Neuron (in vitro differentiated cells): ENCODE results near the gene CATSPER3.

Source experiments
- H2AFZ ChIP-seq: one replicate; pipeline ENCODE4 v1.6.1; 2013; ENCODE audit warnings: low read depth, mild to moderate bottlenecking, inconsistent platforms, low read length, moderate library complexity
- H3K27me3 ChIP-seq: one replicate; pipeline ENCODE4 v1.6.1; 2013; ENCODE audit warnings: low read length; ENCODE audit not compliant: insufficient read depth
- H3K36me3 ChIP-seq: one replicate; pipeline ENCODE4 v1.6.1; 2013; ENCODE audit warnings: low read length; ENCODE audit not compliant: insufficient read depth
- H3K4me1 ChIP-seq: one replicate; pipeline ENCODE4 v1.6.1; 2013; ENCODE audit warnings: low read length; ENCODE audit not compliant: insufficient read depth
- H3K4me3 ChIP-seq: 2 replicates; pipeline ENCODE4 v1.5.1; 2013; ENCODE audit warnings: mild to moderate bottlenecking, low read length, moderate library complexity
- H3K9me3 ChIP-seq: one replicate; pipeline ENCODE4 v1.6.1; 2013; ENCODE audit warnings: low read length

The CATSPER3 gene

GRCh38 chr5:135039271-135040033 lies 71.7 kb downstream of the CATSPER3 start:
- no peaks in the 10 kb centered on the region for H3K36me3 ChIP-seq
- no peak overlapping the region for H2AFZ ChIP-seq
- H3K27me3 ChIP-seq, result peaks cover 98% of the 10 kb centered on the region
- no peaks in the 10 kb centered on the region for H3K4me1 ChIP-seq
- no peak overlapping the region for H3K4me3 ChIP-seq
- H3K9me3 ChIP-seq, result peaks cover 3% of the 10 kb centered on the region

- H3K4me3 ChIP-seq, result no peak overlapping the region
These were observed 72.3 kb downstream of the CATSPER3 start for GRCh38 chr5:135040034-135040332.

DNA sequence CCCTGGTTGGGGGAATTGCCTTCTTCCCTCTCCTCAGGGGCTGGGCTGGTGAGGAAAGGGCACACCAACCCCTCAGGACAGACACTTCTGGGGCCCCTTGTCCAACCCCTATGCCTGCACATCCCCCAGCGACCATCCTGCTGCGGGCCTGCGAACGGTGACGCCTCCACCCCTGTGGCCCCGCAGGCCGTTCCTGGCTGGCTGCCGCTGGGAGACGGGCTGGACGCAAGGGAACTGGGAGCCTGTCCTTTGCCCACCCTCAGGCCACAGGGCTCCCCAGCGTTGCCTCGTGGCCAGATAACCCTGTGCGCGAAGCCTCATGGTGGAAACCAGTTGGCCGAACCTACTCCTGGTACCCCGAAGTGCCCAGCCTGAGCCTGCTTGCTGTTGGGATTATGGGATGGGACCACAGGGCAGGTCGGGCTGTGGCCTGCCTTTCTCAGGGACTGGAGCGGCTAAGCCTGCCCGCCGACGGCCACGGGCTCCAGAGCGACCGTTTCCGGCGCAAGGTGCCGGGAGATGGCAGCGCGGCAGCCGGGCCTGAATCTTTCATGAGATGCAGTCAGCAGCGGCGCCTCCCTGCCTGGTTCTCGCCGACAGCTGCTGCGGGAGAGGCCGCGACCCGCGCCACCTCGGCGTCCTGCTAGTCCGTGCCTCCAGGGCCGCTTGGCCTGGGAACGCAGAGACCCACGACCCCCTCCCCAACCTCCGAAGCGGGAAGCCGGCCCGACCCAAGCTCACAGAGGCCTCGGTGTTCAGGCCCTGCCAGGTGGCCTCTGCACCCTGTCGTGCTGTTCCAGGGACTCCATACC lies 72.8 kb downstream of the CATSPER3 start:
- peaks cover 3% of the 10 kb centered on the region for H3K9me3 ChIP-seq
- no peak overlapping the region for H3K4me3 ChIP-seq

More at GRCh38 chr5:135040034-135040332, 72.3 kb downstream of the CATSPER3 start:
- Histone ChIP-seq H2AFZ (no peak overlapping the region), H3K4me1 (no peaks in the 10 kb centered on the region), H3K27me3 (peaks cover 98% of the 10 kb centered on the region), H3K9me3 (peaks cover 3% of the 10 kb centered on the region), H3K36me3 (no peaks in the 10 kb centered on the region)

DNA sequence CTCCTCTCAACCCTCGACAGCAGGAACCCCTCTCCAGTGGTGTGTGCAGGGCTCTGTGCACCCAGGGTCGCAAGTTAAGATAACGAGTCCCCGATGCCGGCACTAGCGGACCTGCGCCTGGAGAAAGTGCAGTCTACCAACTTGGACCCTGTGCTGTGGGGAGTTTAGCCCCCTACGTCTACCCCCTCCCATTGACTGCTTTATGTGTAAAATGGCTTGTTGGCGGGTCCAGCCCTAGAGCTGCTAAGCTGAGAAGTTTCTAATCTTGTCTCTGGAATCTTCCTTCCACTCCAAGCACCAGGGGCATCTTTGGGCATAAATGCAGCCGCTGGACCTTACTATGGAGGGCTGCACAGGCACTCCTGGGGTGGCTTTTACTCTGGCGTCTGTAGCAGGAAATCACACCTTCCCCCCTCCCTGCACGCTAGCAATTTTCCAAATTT lies 73.5 kb downstream of the CATSPER3 start:
- Histone ChIP-seq H3K4me1 (no peaks in the 10 kb centered on the region), H3K36me3 (no peaks in the 10 kb centered on the region), H3K4me3 (no peak overlapping the region), H3K27me3 (peaks cover 95% of the 10 kb centered on the region), H2AFZ (no peak overlapping the region), H3K9me3 (peaks cover 3% of the 10 kb centered on the region)

More for the DNA sequence above, 72.8 kb downstream of the CATSPER3 start:
- no peaks in the 10 kb centered on the region for H3K36me3 ChIP-seq
- H2AFZ ChIP-seq, result no peak overlapping the region
- H3K4me1 ChIP-seq, result no peaks in the 10 kb centered on the region
- peaks cover 98% of the 10 kb centered on the region for H3K27me3 ChIP-seq

DNA sequence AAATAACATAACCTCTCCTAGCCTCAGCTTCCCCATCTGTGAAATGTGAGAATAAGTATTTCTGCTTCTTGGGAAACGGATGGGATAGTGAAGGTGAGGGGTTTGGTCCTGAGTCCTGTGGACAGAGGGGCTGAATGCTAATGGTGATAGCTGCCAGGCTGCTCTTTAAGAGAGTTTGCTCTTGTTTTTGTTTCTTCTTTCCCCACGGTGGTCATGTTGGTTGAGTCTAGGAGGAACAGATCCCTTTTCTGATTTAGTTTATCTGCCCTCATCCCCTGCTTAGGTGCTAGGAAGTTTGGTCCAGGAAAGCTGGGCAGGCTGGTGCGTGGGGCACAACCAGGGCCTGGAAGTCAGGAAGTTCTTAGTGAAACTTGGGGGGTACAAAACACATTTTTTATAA lies 74.0 kb downstream of the CATSPER3 start:
- Histone ChIP-seq H2AFZ (no peak overlapping the region), H3K9me3 (peaks cover 3% of the 10 kb centered on the region), H3K4me3 (no peak overlapping the region), H3K36me3 (no peaks in the 10 kb centered on the region), H3K27me3 (peaks cover 94% of the 10 kb centered on the region), H3K4me1 (no peaks in the 10 kb centered on the region)

DNA sequence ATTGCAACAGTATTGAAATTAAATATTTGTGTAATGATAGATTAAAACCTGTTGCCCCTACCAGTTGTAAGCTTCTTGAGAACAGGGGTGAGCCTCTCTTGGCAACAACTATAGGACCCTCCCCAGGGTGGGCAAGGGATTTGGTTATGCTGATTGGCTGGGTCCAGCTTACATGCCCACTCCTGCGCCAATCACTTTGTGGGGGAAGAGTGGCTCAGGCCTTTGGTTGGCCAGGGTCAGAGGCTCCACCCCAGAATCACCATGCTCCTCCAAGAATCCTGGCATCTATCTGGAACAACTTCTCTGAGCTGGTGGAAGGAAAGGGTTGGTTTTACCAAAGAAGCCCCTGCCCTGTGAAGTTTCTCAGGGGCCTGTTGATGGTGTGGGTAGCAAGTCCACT lies 74.9 kb downstream of the CATSPER3 start:
- no peak overlapping the region for H3K4me3 ChIP-seq
- no peaks in the 10 kb centered on the region for H3K36me3 ChIP-seq
- H3K9me3 ChIP-seq, result no peaks in the 10 kb centered on the region
- peaks cover 90% of the 10 kb centered on the region for H3K27me3 ChIP-seq
- H3K4me1 ChIP-seq, result no peaks in the 10 kb centered on the region
- no peak overlapping the region for H2AFZ ChIP-seq

GRCh38 chr5:135045488-135045887 lies 77.8 kb downstream of the CATSPER3 start:
- Histone ChIP-seq H3K9me3 (no peaks in the 10 kb centered on the region), H3K27me3 (peaks cover 89% of the 10 kb centered on the region), H3K4me3 (no peak overlapping the region), H2AFZ (no peak overlapping the region), H3K4me1 (no peaks in the 10 kb centered on the region), H3K36me3 (no peaks in the 10 kb centered on the region)

DNA sequence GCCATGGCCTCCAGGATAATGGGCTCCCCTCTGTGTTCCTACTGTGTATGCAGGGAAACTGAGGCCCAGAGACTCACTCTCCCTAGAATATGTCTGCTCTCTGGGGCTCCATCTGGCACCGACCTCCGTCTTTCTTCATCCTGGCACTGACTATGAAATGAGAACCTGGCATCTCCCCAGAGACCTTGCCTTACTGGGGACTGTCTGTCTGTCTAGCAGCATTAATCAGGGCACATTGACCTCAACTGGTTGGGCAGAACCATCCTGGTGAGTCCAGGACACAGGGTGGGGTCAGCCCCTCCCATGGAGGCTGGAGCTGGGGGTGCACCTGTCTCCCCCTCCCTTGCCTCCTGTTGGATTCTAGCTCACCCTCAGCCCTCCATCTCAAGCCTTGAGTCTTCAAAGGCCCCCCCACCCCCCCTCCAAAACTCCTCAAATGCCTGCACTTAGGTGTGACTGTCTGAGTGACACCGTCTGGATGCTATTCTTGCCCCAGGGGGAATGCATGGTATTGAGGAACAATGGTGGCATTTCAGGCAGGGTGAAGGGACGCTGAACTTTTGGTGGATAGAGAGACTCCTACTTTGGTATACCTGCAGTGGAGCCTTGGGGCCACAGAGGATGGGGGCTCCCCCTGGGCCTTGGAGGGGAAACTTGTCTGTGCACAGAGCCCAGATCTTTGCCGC lies 79.1 kb downstream of the CATSPER3 start:
- Histone ChIP-seq H2AFZ (no peak overlapping the region), H3K9me3 (no peaks in the 10 kb centered on the region), H3K27me3 (peaks cover 89% of the 10 kb centered on the region), H3K36me3 (no peaks in the 10 kb centered on the region), H3K4me1 (no peaks in the 10 kb centered on the region), H3K4me3 (no peak overlapping the region)

GRCh38 chr5:135047347-135047695 lies 79.6 kb downstream of the CATSPER3 start:
- Histone ChIP-seq H2AFZ (no peak overlapping the region), H3K27me3 (peaks cover 90% of the 10 kb centered on the region), H3K9me3 (no peaks in the 10 kb centered on the region), H3K36me3 (no peaks in the 10 kb centered on the region), H3K4me1 (no peaks in the 10 kb centered on the region), H3K4me3 (no peak overlapping the region)

GRCh38 chr5:135048286-135048685 lies 80.6 kb downstream of the CATSPER3 start:
- H3K4me3 ChIP-seq, result no peak overlapping the region
- no peak overlapping the region for H2AFZ ChIP-seq
- no peaks in the 10 kb centered on the region for H3K36me3 ChIP-seq
- no peaks in the 10 kb centered on the region for H3K9me3 ChIP-seq
- no peaks in the 10 kb centered on the region for H3K4me1 ChIP-seq
- peaks cover 87% of the 10 kb centered on the region for H3K27me3 ChIP-seq

GRCh38 chr5:135048930-135049329 lies 81.2 kb downstream of the CATSPER3 start:
- Histone ChIP-seq H3K4me3 (no peak overlapping the region), H3K27me3 (peaks cover 85% of the 10 kb centered on the region), H3K36me3 (no peaks in the 10 kb centered on the region), H3K4me1 (no peaks in the 10 kb centered on the region), H2AFZ (no peak overlapping the region), H3K9me3 (no peaks in the 10 kb centered on the region)

DNA sequence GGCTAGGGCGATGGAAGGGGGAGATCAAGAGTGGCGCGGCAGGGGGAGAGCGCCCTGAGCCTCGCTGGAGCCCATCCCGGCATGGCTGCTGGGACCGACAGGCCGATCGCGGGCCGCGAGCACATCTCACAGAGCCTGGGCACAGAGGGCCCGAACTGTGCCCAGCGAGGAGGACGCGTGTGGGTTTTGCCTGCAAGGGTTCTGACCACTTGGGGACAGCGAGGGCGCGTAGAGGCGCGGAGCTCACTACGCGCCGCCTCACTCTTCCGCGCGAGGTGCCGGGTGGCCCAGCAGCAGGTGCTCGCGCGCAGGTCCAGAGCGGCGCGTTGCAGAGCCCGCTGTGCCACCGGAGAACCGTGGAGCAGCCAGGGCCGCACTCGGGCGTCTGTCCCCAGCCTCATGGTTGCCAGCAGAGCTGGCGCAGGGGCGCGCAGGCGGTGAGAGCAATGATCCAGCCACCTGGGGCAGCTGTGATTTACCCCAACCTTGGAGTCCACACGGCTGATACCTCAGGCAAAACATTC lies 82.6 kb downstream of the CATSPER3 start:
- H2AFZ ChIP-seq, result no peak overlapping the region
- H3K27me3 ChIP-seq, result peaks cover 81% of the 10 kb centered on the region
- H3K4me3 ChIP-seq, result no peak overlapping the region
- no peaks in the 10 kb centered on the region for H3K9me3 ChIP-seq
- no peaks in the 10 kb centered on the region for H3K36me3 ChIP-seq
- H3K4me1 ChIP-seq, result no peaks in the 10 kb centered on the region

- Histone ChIP-seq H3K4me1 (no peaks in the 10 kb centered on the region), H3K27me3 (peaks cover 83% of the 10 kb centered on the region), H2AFZ (no peak overlapping the region), H3K4me3 (no peak overlapping the region), H3K36me3 (no peaks in the 10 kb centered on the region), H3K9me3 (no peaks in the 10 kb centered on the region)
These were observed 83.7 kb downstream of the CATSPER3 start for GRCh38 chr5:135051399-135051798.
